Astrocyte (in vitro differentiated cells and primary cell): ENCODE measurements around the gene CCDC14.

Experiments
- EZH2 ChIP-seq: IDR thresholded peaks from 2 replicates; pipeline ENCODE4 v1.6.1; 2012; ENCODE audit warnings: mild to moderate bottlenecking, low read length, inconsistent platforms; ENCODE audit not compliant: insufficient read depth
- TF ChIP-seq, protein P1 (sequence below): IDR thresholded peaks from 2 replicates; pipeline ENCODE4 v1.5.1; 2011; ENCODE audit warnings: low read depth, mild to moderate bottlenecking, inconsistent platforms, low read length, moderate library complexity; ENCODE audit not compliant: insufficient read depth

- TF ChIP-seq, protein P1, sequence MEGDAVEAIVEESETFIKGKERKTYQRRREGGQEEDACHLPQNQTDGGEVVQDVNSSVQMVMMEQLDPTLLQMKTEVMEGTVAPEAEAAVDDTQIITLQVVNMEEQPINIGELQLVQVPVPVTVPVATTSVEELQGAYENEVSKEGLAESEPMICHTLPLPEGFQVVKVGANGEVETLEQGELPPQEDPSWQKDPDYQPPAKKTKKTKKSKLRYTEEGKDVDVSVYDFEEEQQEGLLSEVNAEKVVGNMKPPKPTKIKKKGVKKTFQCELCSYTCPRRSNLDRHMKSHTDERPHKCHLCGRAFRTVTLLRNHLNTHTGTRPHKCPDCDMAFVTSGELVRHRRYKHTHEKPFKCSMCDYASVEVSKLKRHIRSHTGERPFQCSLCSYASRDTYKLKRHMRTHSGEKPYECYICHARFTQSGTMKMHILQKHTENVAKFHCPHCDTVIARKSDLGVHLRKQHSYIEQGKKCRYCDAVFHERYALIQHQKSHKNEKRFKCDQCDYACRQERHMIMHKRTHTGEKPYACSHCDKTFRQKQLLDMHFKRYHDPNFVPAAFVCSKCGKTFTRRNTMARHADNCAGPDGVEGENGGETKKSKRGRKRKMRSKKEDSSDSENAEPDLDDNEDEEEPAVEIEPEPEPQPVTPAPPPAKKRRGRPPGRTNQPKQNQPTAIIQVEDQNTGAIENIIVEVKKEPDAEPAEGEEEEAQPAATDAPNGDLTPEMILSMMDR, result no peak
- no peak for TF ChIP-seq EZH2
These were observed 41.7 kb downstream of the CCDC14 start for GRCh38 chr3:123919353-123919752.
